HUES6 (cell line): ENCODE measurements around the gene BBS4.

ENCODE experiments used
- H3K27ac ChIP-seq: 2 replicates; pipeline ENCODE4 v1.7.0; 2013; ENCODE audit warnings: low read depth, mild to moderate bottlenecking, low read length, inconsistent platforms
- H3K27me3 ChIP-seq: 2 replicates; pipeline ENCODE4 v1.6.1; 2013; ENCODE audit warnings: low read length; ENCODE audit not compliant: control insufficient read depth, insufficient read depth
- H3K36me3 ChIP-seq: 2 replicates; pipeline ENCODE4 v1.6.1; 2013; ENCODE audit warnings: low read length; ENCODE audit not compliant: control insufficient read depth, insufficient read depth
- H3K4me1 ChIP-seq: 2 replicates; pipeline ENCODE4 v1.6.1; 2013; ENCODE audit warnings: low read length; ENCODE audit not compliant: control insufficient read depth, insufficient read depth
- H3K4me3 ChIP-seq: 2 replicates; pipeline ENCODE4 v1.5.1; 2013; ENCODE audit warnings: low read depth, low read length
- H3K9ac ChIP-seq: one replicate; pipeline ENCODE4 v1.6.1; 2013; ENCODE audit warnings: mild to moderate bottlenecking, low read length
- H3K9me3 ChIP-seq: 2 replicates; pipeline ENCODE4 v1.6.1; 2013; ENCODE audit warnings: low read depth, low read length; ENCODE audit not compliant: control insufficient read depth, insufficient read depth

BBS4 gene

GRCh38 chr15:72766025-72766424 is 80.0 kb downstream of the BBS4 start:
- Histone ChIP-seq H3K4me1 (no peaks in the 10 kb centered on the region), H3K27me3 (no peaks in the 10 kb centered on the region), H3K9ac (no peak overlapping the region), H3K9me3 (peaks cover 17% of the 10 kb centered on the region; the same call in 1 of the 2 replicates), H3K36me3 (peaks cover 77% of the 10 kb centered on the region), H3K27ac (no peak overlapping the region), H3K4me3 (no peak overlapping the region)

GRCh38 chr15:72766780-72767179 is 80.8 kb downstream of the BBS4 start:
- Histone ChIP-seq H3K9ac (no peak overlapping the region), H3K36me3 (peaks cover 82% of the 10 kb centered on the region), H3K4me3 (no peak overlapping the region), H3K27me3 (no peaks in the 10 kb centered on the region), H3K27ac (no peak overlapping the region), H3K4me1 (no peaks in the 10 kb centered on the region), H3K9me3 (peaks cover 17% of the 10 kb centered on the region; the same call in 1 of the 2 replicates)

GRCh38 chr15:72770673-72771328 is 84.8 kb downstream of the BBS4 start:
- peaks cover 17% of the 10 kb centered on the region; the same call in 1 of the 2 replicates for H3K9me3 ChIP-seq
- peaks cover 89% of the 10 kb centered on the region for H3K36me3 ChIP-seq
- H3K4me3 ChIP-seq = no peak overlapping the region
- no peak overlapping the region for H3K9ac ChIP-seq
- no peaks in the 10 kb centered on the region for H3K27me3 ChIP-seq
- no peak overlapping the region for H3K27ac ChIP-seq
- H3K4me1 ChIP-seq = no peaks in the 10 kb centered on the region

- Histone ChIP-seq H3K4me3 (no peak overlapping the region), H3K9me3 (peaks cover 17% of the 10 kb centered on the region; the same call in 1 of the 2 replicates), H3K36me3 (peaks cover 84% of the 10 kb centered on the region), H3K27me3 (no peaks in the 10 kb centered on the region), H3K27ac (no peak overlapping the region), H3K9ac (no peak overlapping the region), H3K4me1 (no peaks in the 10 kb centered on the region)
Observed at GRCh38 chr15:72771329-72771725, 85.3 kb downstream of the BBS4 start.

DNA sequence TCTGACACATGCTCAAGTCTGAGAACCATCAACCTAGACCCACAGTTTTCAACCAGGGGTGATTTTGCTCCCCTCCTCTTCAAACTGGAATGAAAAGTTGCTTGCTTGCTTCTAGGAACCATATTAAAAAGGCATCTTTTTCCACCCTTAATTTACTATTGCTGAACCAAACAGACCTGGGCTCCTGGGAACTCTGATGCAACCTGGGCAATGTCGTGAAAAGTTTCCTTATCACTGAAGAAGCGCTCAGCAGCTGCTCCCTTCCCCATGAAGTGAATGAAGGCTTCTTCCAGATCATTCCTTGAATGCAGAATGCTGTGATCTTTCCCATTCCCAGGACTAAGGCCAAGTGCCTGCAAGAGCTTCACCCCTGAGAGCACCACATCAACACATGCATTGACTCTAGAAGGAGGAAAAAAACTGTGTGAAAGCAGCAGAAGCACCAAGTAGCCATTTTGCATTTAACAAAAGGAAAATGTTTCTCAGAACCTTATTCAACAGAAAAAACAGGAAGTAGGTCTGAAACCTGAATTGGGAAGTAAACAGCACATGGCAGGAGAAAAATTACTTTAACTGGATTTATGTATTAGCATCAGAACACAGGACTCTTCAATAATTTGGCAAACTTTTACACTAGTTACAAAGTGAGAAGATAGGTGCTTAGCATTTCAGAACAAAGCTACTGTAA is 88.8 kb downstream of the BBS4 start:
- no peak overlapping the region for H3K9ac ChIP-seq
- H3K27ac ChIP-seq = no peak overlapping the region
- H3K4me3 ChIP-seq = no peak overlapping the region
- no peaks in the 10 kb centered on the region for H3K9me3 ChIP-seq
- peaks cover 52% of the 10 kb centered on the region for H3K36me3 ChIP-seq
- H3K27me3 ChIP-seq = no peaks in the 10 kb centered on the region
- no peaks in the 10 kb centered on the region for H3K4me1 ChIP-seq

GRCh38 chr15:72778796-72779195 is 92.8 kb downstream of the BBS4 start:
- no peak overlapping the region for H3K4me3 ChIP-seq
- no peaks in the 10 kb centered on the region for H3K9me3 ChIP-seq

GRCh38 chr15:72781631-72782030 is 95.6 kb downstream of the BBS4 start:
- no peak overlapping the region for H3K9ac ChIP-seq
- peaks cover 8% of the 10 kb centered on the region for H3K4me1 ChIP-seq
- H3K4me3 ChIP-seq = peak overlapping the region; percentile 83

More at GRCh38 chr15:72778796-72779195, 92.8 kb downstream of the BBS4 start:
- H3K27ac ChIP-seq = no peak overlapping the region
- peaks cover 8% of the 10 kb centered on the region for H3K4me1 ChIP-seq
- H3K27me3 ChIP-seq = no peaks in the 10 kb centered on the region
- no peak overlapping the region for H3K9ac ChIP-seq
- H3K36me3 ChIP-seq = peaks cover 23% of the 10 kb centered on the region

DNA sequence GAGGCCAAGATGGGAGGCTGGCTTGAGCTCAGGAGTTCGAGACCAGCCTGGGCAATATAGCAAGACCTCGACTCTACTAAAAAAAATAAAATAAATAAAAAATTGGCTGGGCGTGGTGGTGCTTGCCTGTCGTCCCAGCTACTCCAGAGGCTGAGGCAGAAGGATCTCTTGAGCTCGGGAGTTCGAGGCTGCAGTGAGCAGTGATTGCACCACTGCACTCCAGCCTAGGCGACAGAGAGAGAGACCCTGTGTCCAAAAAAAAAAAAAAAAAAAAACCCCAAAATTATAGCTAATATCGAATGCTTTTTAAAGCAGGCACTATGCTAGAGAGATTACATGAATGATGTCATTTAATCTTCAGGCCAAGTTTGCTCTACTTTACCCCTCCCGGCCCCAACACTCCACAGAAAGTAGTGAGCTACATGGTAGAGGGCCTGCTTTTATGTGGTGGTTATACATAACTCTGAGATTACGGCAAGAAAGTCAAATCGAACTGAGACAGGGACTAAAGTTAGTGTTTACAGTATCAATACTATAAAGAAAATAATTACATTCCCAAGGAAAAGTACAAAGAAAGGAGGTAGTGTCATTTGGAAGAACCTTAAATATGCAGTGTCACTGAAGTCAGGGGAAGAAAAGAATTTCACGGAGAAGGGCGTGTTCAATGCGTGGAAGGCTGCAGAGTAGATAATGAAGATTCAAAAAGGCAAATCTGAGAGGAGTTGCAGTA is 96.4 kb downstream of the BBS4 start:
- Histone ChIP-seq H3K27me3 (no peaks in the 10 kb centered on the region), H3K27ac (no peak overlapping the region), H3K9ac (peak overlapping the region; percentile 93), H3K36me3 (0 out of 2 replicates have a peak, but pooled peaks cover 8% of the 10 kb centered on the region), H3K4me1 (peaks cover 8% of the 10 kb centered on the region), H3K4me3 (peak overlapping the region; percentile 83), H3K9me3 (no peaks in the 10 kb centered on the region)

More at GRCh38 chr15:72781631-72782030, 95.6 kb downstream of the BBS4 start:
- Histone ChIP-seq H3K9me3 (no peaks in the 10 kb centered on the region), H3K27me3 (no peaks in the 10 kb centered on the region), H3K27ac (no peak overlapping the region), H3K36me3 (0 out of 2 replicates have a peak, but pooled peaks cover 10% of the 10 kb centered on the region)

GRCh38 chr15:72783004-72783639 is 97.1 kb downstream of the BBS4 start:
- Histone ChIP-seq H3K9me3 (no peaks in the 10 kb centered on the region), H3K4me1 (peaks cover 8% of the 10 kb centered on the region), H3K4me3 (peak overlapping the region; percentile 83), H3K27me3 (no peaks in the 10 kb centered on the region), H3K9ac (peak overlapping the region; percentile 93), H3K36me3 (0 out of 2 replicates have a peak, but pooled peaks cover 8% of the 10 kb centered on the region), H3K27ac (peak overlapping the region; percentile 76)

DNA sequence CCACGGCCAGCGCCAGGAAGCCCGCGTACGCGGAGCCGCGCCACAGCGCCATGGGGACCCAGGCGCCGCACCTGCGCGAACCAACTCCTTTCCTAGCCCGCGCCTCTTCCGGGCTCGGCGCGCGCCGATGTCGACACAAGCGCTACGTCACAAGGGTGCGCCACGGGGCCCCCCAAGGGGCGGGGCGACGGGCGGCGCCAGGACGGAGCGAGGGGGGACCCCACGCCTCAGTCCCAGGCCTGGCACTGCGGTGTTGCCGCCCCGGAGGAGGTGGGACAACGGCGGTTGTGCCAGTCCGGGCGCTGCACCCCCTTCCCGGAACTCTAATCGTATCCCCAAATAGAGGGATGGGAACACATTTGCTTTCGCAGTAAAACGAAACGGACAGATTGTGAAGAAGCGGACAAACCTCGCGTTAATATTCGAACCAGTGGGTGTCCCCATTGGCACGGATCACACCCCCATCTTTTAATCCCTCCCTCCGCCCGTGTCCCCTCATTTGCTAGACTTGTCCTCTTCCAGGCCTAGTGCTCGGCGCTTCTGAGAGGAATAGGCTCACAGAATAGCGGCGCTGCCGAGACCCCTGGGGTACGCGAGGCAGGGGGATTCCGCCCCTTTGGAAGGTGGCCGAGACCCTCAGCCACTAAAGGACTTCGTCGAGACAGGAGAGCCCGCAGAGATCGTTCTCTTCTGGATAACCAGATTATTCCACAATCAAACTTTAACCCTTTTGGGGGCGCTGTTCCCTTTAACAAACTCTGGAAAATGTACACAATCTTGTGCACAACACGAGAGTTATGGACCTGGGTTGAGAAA is 97.8 kb downstream of the BBS4 start, which contains the start of gene ADPGK:
Gene ADPGK, minus strand, starts transcription at position 119 of the 816 bp plus-strand sequence. Its CDS starts 67 bp downstream, at position 52.
- H3K9me3 ChIP-seq = no peaks in the 10 kb centered on the region
- no peaks in the 10 kb centered on the region for H3K27me3 ChIP-seq
- peak within 1 kb of the TSS; percentile 76 for H3K27ac ChIP-seq
- H3K9ac ChIP-seq = peak within 1 kb of the TSS; percentile 93
- peak within 1 kb of the TSS; percentile 83 for H3K4me3 ChIP-seq
- 0 out of 2 replicates have a peak, but pooled peaks cover 8% of the 10 kb centered on the region for H3K36me3 ChIP-seq
- H3K4me1 ChIP-seq = peaks cover 8% of the 10 kb centered on the region
